HG02885 (cell line): ENCODE data around the gene RARRES2.
"Not testable (repeated sequence)": the region's sequence is repeated elsewhere in the genome, so short reads cannot be mapped to it uniquely, and the experiment has no call there.

Experiments
- ATAC-seq: cut with Tn5 transposase; IDR thresholded peaks from one replicate; pipeline ENCODE4 v1.9.1; 2021; ENCODE audit warnings: mild to moderate bottlenecking; ENCODE audit not compliant: unreplicated experiment, poor library complexity

Gene RARRES2

GRCh38 chr7:150304499-150305258 is 36.8 kb downstream of the RARRES2 start:
- ATAC-seq = not testable (repeated sequence)

- not testable (repeated sequence) for ATAC-seq
Observed at GRCh38 chr7:150302908-150303310, 38.5 kb downstream of the RARRES2 start.

GRCh38 chr7:150297978-150298377 is 43.5 kb downstream of the RARRES2 start:
- ATAC-seq = not testable (repeated sequence)

GRCh38 chr7:150296802-150297201 is 44.6 kb downstream of the RARRES2 start:
- ATAC-seq = not testable (repeated sequence)

GRCh38 chr7:150295614-150296013 is 45.8 kb downstream of the RARRES2 start:
- not testable (repeated sequence) for ATAC-seq

- not testable (repeated sequence) for ATAC-seq
Observed at GRCh38 chr7:150295027-150295426, 46.4 kb downstream of the RARRES2 start.

GRCh38 chr7:150290317-150290716 is 51.1 kb downstream of the RARRES2 start:
- not testable (repeated sequence) for ATAC-seq

- not testable (repeated sequence) for ATAC-seq
Observed at GRCh38 chr7:150288816-150289215, 52.6 kb downstream of the RARRES2 start.
